ENCODE measurements around the gene ACTN1.

DNA sequence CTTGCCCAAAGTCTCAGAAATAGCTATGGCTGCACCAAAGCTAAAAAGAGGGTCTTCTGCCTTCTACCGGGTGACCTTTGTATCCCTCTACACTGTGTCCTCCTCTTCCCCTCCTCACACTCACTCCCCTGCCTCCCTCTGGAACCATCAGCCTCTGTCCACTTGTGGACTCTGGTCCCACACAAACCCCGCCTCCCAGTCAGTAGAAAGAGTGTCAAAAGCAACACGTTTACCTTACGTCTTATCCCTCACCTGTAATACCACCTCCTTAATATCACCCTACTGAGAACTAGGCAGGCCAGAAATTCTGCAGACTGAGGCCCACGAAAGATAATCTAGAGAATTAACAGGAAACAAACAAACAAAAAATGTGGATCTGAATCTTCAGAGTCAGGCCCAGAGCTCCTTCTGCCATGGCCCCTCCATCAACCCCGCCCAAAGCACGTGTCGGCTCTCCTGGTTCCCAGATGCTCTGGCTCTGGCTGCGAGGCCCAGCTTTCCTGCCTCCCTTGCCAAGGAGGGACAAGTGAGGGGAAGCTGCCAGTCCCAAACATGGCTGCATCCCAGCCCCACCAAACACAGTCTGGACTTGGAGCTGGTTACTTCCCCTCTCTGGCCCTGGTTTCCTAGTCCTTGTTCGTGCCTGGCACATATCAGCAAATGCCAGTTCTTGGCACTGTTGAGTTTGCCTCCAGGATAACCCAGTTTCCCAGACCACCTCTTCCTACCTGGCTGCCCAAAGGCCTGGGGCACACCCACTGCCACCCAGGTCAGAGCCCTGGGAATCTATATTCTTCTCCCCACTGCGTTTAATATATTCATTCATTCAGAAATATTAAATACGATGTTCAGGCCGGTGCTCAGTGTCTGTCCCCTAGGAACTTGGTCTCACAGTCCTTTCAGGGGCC is 2.7 kb downstream of the ACTN1 start:
- TF ChIP-seq, protein P1, sequence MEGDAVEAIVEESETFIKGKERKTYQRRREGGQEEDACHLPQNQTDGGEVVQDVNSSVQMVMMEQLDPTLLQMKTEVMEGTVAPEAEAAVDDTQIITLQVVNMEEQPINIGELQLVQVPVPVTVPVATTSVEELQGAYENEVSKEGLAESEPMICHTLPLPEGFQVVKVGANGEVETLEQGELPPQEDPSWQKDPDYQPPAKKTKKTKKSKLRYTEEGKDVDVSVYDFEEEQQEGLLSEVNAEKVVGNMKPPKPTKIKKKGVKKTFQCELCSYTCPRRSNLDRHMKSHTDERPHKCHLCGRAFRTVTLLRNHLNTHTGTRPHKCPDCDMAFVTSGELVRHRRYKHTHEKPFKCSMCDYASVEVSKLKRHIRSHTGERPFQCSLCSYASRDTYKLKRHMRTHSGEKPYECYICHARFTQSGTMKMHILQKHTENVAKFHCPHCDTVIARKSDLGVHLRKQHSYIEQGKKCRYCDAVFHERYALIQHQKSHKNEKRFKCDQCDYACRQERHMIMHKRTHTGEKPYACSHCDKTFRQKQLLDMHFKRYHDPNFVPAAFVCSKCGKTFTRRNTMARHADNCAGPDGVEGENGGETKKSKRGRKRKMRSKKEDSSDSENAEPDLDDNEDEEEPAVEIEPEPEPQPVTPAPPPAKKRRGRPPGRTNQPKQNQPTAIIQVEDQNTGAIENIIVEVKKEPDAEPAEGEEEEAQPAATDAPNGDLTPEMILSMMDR (IDR thresholded peaks at IDR 0.05; ENCODE audit: control extremely low read depth in 1 of 3, insufficient read depth in 1 of 3, low read depth in 1 of 3, low read length in 3 of 3), result no peak
- no peak for TF ChIP-seq EZH2 (IDR thresholded peaks at IDR 0.05; ENCODE audit: low read depth, low read length, severe bottlenecking)

Measured in H1 (cell line).